ENCODE measurements around the gene ZEB2. TPM values are rescaled to one million over a fixed set of nuclear protein-coding genes. Genes with fewer than 3 reads are reported as not detected.

ZEB2 gene
- total and polyA plus RNA-seq, 2 of the 13 experiments (the other 11 are each of a cell fraction or from before 2014, with no cell fraction given): 0.07 TPM; not detected in 1

- no peak for FAIRE-seq
Measured at GRCh38 chr2:144514616-144515091, 5.3 kb downstream of the ZEB2 start.

DNA sequence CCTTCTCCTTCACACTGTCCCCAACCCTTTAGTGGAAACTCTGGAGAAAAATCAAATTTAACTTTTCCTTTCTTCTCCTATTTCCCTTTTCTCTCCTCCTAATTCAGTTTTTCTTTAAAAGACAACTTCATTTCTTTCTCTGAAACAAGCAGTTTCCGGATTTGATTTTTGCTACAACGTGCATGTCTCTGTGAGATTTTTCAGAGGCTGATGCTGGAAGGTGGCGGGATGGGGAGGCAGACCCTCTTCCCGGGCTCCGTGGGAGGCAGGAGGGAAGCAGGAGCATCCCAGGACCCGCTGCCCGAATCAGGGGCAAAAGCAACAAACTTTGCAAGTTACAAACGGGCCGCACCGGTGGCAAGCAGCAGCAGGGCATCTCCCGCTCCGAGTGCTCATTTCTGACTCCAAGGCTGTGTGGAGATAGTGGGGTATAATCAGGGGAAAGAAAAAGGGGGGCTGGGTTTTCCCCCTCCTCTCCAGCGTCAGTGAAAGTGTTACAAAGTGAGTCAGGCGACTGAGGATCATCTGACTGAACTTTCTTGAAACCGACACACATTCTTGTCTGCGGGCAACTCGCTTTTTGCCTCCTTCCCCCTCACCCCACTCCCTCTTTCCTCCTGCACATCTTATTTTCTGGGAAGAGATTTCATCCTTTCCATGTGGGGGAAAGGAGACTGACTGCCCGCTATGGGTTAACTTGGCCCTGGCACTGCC, 6.4 kb downstream of the ZEB2 start:
- BruUV-seq (replicated peaks): no TSS peak
- in situ Hi-C loops (cut with HindIII; ENCODE audit: extremely low pct_ligation_motif_present, low pct_unique_long_range_greater_than_20kb) (no loop called here), intact Hi-C loops (cut with micrococcal nuclease; ENCODE audit: unreplicated experiment) (no loop called here)
- TF ChIP-seq NR2F2 (IDR thresholded peaks at IDR 0.05; ENCODE audit: borderline replicate concordance, low read depth) (no peak), HDAC6 (IDR thresholded peaks at IDR 0.05; ENCODE audit: low read depth, low read length) (no peak), ZNF12 (CRISPR knock-in tag; IDR thresholded peaks at IDR 0.05) (no peak), KLF9 (CRISPR knock-in tag; IDR thresholded peaks at IDR 0.05; ENCODE audit: low read depth) (no peak), ZNF709 (CRISPR knock-in tag; IDR thresholded peaks at IDR 0.05) (no peak), U2AF1 (optimal IDR thresholded peaks at IDR 0.05; ENCODE audit: low read depth, low read length) (no peak), TGIF2 (CRISPR knock-in tag; IDR thresholded peaks at IDR 0.05) (no peak)
- TF ChIP-seq, protein P1, sequence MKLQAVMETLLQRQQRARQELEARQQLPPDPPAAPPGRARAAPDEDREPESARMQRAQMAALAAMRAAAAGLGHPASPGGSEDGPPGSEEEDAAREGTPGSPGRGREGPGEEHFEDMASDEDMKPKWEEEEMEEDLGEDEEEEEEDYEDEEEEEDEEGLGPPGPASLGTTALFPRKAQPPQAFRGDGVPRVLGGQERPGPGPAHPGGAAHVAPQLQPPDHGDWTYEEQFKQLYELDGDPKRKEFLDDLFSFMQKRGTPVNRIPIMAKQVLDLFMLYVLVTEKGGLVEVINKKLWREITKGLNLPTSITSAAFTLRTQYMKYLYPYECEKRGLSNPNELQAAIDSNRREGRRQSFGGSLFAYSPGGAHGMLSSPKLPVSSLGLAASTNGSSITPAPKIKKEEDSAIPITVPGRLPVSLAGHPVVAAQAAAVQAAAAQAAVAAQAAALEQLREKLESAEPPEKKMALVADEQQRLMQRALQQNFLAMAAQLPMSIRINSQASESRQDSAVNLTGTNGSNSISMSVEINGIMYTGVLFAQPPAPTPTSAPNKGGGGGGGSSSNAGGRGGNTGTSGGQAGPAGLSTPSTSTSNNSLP (IDR thresholded peaks at IDR 0.05; ENCODE audit: low read depth, low read length): no peak
- ATAC-seq: no peak
- DNase-seq (ENCODE audit: low spot score): no peak
- H4K20me1 ChIP-seq (ENCODE audit: insufficient read depth, low read length): no peaks in the 10 kb centered on the region
- POLR2A ChIA-PET: no interaction called here
- no peak overlapping the region for H3K4me2 ChIP-seq (ENCODE audit: low read depth, low read length)
- H3K4me3 ChIP-seq (replicated peaks in 1 of 3; ENCODE audit: insufficient read depth in 1 of 3, low read depth in 2 of 3, low read length in 3 of 3): no peak overlapping the region
- H3K36me3 ChIP-seq (replicated peaks in 1 of 2; ENCODE audit: control insufficient read depth in 1 of 2, insufficient read depth in 2 of 2, low read length in 2 of 2): no peaks in the 10 kb centered on the region
- H2AFZ ChIP-seq (ENCODE audit: low read length): no peak overlapping the region
- 12% methylated on average over 18 of the region's 18 CpGs for WGBS (ENCODE audit: low lambda C conversion rate)
- H3K9me3 ChIP-seq (ENCODE audit: low read length): no peaks in the 10 kb centered on the region
- no peak overlapping the region for H3K9ac ChIP-seq (ENCODE audit: insufficient read depth, low read depth, low read length)
- H3K4me1 ChIP-seq (ENCODE audit: insufficient read depth, low read length): 0 out of 2 replicates have a peak, but pooled peaks cover 5% of the 10 kb centered on the region
- no peak for FAIRE-seq
- no peak overlapping the region for H3K27ac ChIP-seq (ENCODE audit: extremely low read length, insufficient read depth, low read length)
- no peaks in the 10 kb centered on the region for H3K79me2 ChIP-seq (ENCODE audit: insufficient read depth, low read length)
- CTCF ChIA-PET (ENCODE audit: low intra/inter-chr PET ratio, low total read pairs): no interaction called here
- peaks cover 4 to 92% of the 10 kb centered on the region in 2 experiments; a peak in 4 of 5 replicates for H3K27me3 ChIP-seq (ENCODE audit: control insufficient read depth in 1 of 2, insufficient read depth in 2 of 2, low read length in 2 of 2)

More at GRCh38 chr2:144514616-144515091, 5.3 kb downstream of the ZEB2 start:
- no peak overlapping the region for H2AFZ ChIP-seq (ENCODE audit: low read length)
- ChIA-PET CTCF (ENCODE audit: low intra/inter-chr PET ratio, low total read pairs) (no interaction called here), POLR2A (no interaction called here)
- no peaks in the 10 kb centered on the region for H3K36me3 ChIP-seq (replicated peaks in 1 of 2; ENCODE audit: control insufficient read depth in 1 of 2, insufficient read depth in 2 of 2, low read length in 2 of 2)
- H3K27me3 ChIP-seq (ENCODE audit: control insufficient read depth in 1 of 2, insufficient read depth in 2 of 2, low read length in 2 of 2): peaks cover 4 to 93% of the 10 kb centered on the region in 2 experiments; a peak in 4 of 5 replicates
- no peaks in the 10 kb centered on the region for H3K9me3 ChIP-seq (ENCODE audit: low read length)
- no peak overlapping the region for H3K27ac ChIP-seq (ENCODE audit: extremely low read length, insufficient read depth, low read length)
- 0 out of 2 replicates have a peak, but pooled peaks cover 5% of the 10 kb centered on the region for H3K4me1 ChIP-seq (ENCODE audit: insufficient read depth, low read length)
- in situ Hi-C loops (cut with HindIII; ENCODE audit: extremely low pct_ligation_motif_present, low pct_unique_long_range_greater_than_20kb) (no loop called here), intact Hi-C loops (cut with micrococcal nuclease; ENCODE audit: unreplicated experiment) (no loop called here)
- 0 out of 2 replicates have a peak, but pooled peaks have one; percentile 32 for TF ChIP-seq EZH2 (conservative IDR thresholded peaks at IDR 0.05; ENCODE audit: low read depth, low read length)
- TF ChIP-seq, protein P2, sequence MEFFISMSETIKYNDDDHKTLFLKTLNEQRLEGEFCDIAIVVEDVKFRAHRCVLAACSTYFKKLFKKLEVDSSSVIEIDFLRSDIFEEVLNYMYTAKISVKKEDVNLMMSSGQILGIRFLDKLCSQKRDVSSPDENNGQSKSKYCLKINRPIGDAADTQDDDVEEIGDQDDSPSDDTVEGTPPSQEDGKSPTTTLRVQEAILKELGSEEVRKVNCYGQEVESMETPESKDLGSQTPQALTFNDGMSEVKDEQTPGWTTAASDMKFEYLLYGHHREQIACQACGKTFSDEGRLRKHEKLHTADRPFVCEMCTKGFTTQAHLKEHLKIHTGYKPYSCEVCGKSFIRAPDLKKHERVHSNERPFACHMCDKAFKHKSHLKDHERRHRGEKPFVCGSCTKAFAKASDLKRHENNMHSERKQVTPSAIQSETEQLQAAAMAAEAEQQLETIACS (CRISPR knock-in tag; IDR thresholded peaks at IDR 0.05): no peak
- no peak overlapping the region for H3K4me2 ChIP-seq (ENCODE audit: low read depth, low read length)
- ATAC-seq (no peak), DNase-seq (ENCODE audit: low spot score) (no peak)
- H3K79me2 ChIP-seq (ENCODE audit: insufficient read depth, low read length): no peaks in the 10 kb centered on the region
- H3K9ac ChIP-seq (ENCODE audit: insufficient read depth, low read depth, low read length): no peak overlapping the region
- no TSS peak for BruUV-seq (replicated peaks)
- H4K20me1 ChIP-seq (ENCODE audit: insufficient read depth, low read length): no peaks in the 10 kb centered on the region
- WGBS (ENCODE audit: low lambda C conversion rate): 53% methylated on average over 6 of the region's 6 CpGs
- H3K4me3 ChIP-seq (replicated peaks in 1 of 3; ENCODE audit: insufficient read depth in 1 of 3, low read depth in 2 of 3, low read length in 3 of 3): no peak overlapping the region

Data from HepG2 (cell line).